IMR-90 (cell line): ENCODE data around the gene MRPL43. TPM values are rescaled to one million over a fixed set of nuclear protein-coding genes. Genes with fewer than 3 reads are reported as not detected.

Experiments used
- ATAC-seq: fragments of 200-7000 bp; cut with Tn5 transposase; 2 replicates; pipeline ENCODE4 v1.9.1; 2020; ENCODE audit warnings: low read depth, mild to moderate bottlenecking, moderate library complexity
- BruUV-seq: library from RNA; stranded (reverse); fragments of 400-500 nt; replicated peaks from 2 replicates; lab custom pipeline; 2021; lab: Mats Ljungman, UMichigan
- CTCF ChIA-PET: fragments of 300-600 bp; formaldehyde crosslinking; extraction: SDS; loops from one replicate; lab custom pipeline; 2021; ENCODE audit warnings: antibody characterized with exemption; lab: Yijun Ruan, JAX
- POLR2A ChIA-PET: fragments of 300-600 bp; sonication (Branson Sonifier 250); formaldehyde crosslinking; loops from one replicate; lab custom pipeline; 2022; ENCODE audit warnings: antibody characterized with exemption; ENCODE audit not compliant: unreplicated experiment; lab: Charles Lee
- DNase-seq: peaks from one replicate; pipeline ENCODE4 v3.0.0; 2013
- H2AFZ ChIP-seq: replicated peaks from 2 replicates; pipeline ENCODE3; 2013; ENCODE audit warnings: low read length, mild to moderate bottlenecking; ENCODE audit not compliant: poor library complexity
- H2AK5ac ChIP-seq: 2 replicates; pipeline ENCODE4 v1.6.1; 2013; ENCODE audit warnings: low read depth, low read length, inconsistent platforms
- H2AK9ac ChIP-seq: replicated peaks from 2 replicates; pipeline ENCODE3; 2013; ENCODE audit warnings: mild to moderate bottlenecking, low read depth, low read length, moderate library complexity; ENCODE audit not compliant: poor library complexity
- H2BK120ac ChIP-seq: 2 replicates; pipeline ENCODE4 v1.6.1; 2013; ENCODE audit warnings: low read depth, low read length, inconsistent platforms
- H2BK15ac ChIP-seq: 3 replicates; pipeline ENCODE4 v1.6.1; 2013; ENCODE audit warnings: low read depth, low read length, inconsistent platforms
- H2BK20ac ChIP-seq: 2 replicates; pipeline ENCODE4 v1.6.1; 2013; ENCODE audit warnings: low read depth, mild to moderate bottlenecking, inconsistent platforms, low read length, moderate library complexity
- H2BK5ac ChIP-seq: 2 replicates; pipeline ENCODE4 v1.6.1; 2013; ENCODE audit warnings: mild to moderate bottlenecking, low read depth, low read length, inconsistent platforms; ENCODE audit not compliant: poor library complexity, severe bottlenecking
- H3K14ac ChIP-seq: replicated peaks from 2 replicates; pipeline ENCODE4 v1.6.1; 2013; ENCODE audit warnings: low read depth, low read length, inconsistent platforms
- H3K18ac ChIP-seq: 2 replicates; pipeline ENCODE4 v1.6.1; 2013; ENCODE audit warnings: low read depth, low read length, control low read depth
- H3K23ac ChIP-seq: 2 replicates; pipeline ENCODE4 v1.6.1; 2013; ENCODE audit warnings: low read depth, low read length, inconsistent platforms
- H3K27ac ChIP-seq: 2 replicates; pipeline ENCODE4 v1.5.1; 2013; ENCODE audit warnings: mild to moderate bottlenecking, control low read depth, low read length; ENCODE audit not compliant: insufficient read depth
- H3K27me3 ChIP-seq: 2 replicates; pipeline ENCODE4 v1.6.1; 2013; ENCODE audit warnings: low read length; ENCODE audit not compliant: control insufficient read depth, insufficient read depth
- H3K36me3 ChIP-seq: 2 replicates; pipeline ENCODE4 v1.6.1; 2013; ENCODE audit warnings: low read length, mixed read lengths; ENCODE audit not compliant: control insufficient read depth, insufficient read depth
- H3K4ac ChIP-seq: 2 replicates; pipeline ENCODE4 v1.6.1; 2013; ENCODE audit warnings: low read depth, low read length, inconsistent platforms
- H3K4me1 ChIP-seq: 2 replicates; pipeline ENCODE4 v1.6.1; 2013; ENCODE audit warnings: low read length, mixed read lengths; ENCODE audit not compliant: control insufficient read depth, insufficient read depth
- H3K4me2 ChIP-seq: 2 replicates; pipeline ENCODE4 v1.6.1; 2013; ENCODE audit warnings: low read depth, mild to moderate bottlenecking, control low read depth, low read length, moderate library complexity
- H3K4me3 ChIP-seq: 2 replicates; pipeline ENCODE4 v1.5.1; 2013; ENCODE audit warnings: low read depth, mild to moderate bottlenecking, control low read depth, low read length, moderate library complexity; ENCODE audit not compliant: insufficient read depth
- H3K56ac ChIP-seq: 2 replicates; pipeline ENCODE4 v1.6.1; 2013; ENCODE audit warnings: low read length, inconsistent platforms; ENCODE audit not compliant: insufficient read depth; ENCODE audit errors: extremely low read depth
- H3K79me1 ChIP-seq, 2 experiments: 2 replicates each; pipeline ENCODE4 v1.6.1; 2013; ENCODE audit warnings: low read length in 2 of 2, inconsistent platforms in 1 of 2, low read depth in 1 of 2
- H3K9ac ChIP-seq: 2 replicates; pipeline ENCODE4 v1.6.1; 2013; ENCODE audit warnings: low read depth, low read length, control low read depth
- H3K9me1 ChIP-seq: 2 replicates; pipeline ENCODE4 v1.6.1; 2013; ENCODE audit warnings: low read length, inconsistent platforms; ENCODE audit not compliant: insufficient read depth
- H3K9me3 ChIP-seq: 2 replicates; pipeline ENCODE4 v1.6.1; 2013; ENCODE audit warnings: low read length; ENCODE audit not compliant: control insufficient read depth, insufficient read depth
- H4K20me1 ChIP-seq: 2 replicates; pipeline ENCODE4 v1.6.1; 2013; ENCODE audit warnings: low read length, inconsistent platforms; ENCODE audit not compliant: insufficient read depth
- H4K5ac ChIP-seq: 2 replicates; pipeline ENCODE4 v1.6.1; 2013; ENCODE audit warnings: mild to moderate bottlenecking, low read depth, low read length, control low read depth
- H4K8ac ChIP-seq, 2 experiments: 2 replicates each; pipeline ENCODE4 v1.6.1; 2013; ENCODE audit warnings: low read depth in 2 of 2, low read length in 2 of 2, control low read depth in 1 of 2, inconsistent platforms in 1 of 2
- H4K91ac ChIP-seq: 2 replicates; pipeline ENCODE4 v1.6.1; 2013; ENCODE audit warnings: low read depth, low read length, inconsistent platforms; ENCODE audit not compliant: insufficient read depth
- BHLHE40 ChIP-seq: fragments of 150-350 bp; IDR thresholded peaks from 2 replicates; pipeline ENCODE4 v1.6.1; 2016; ENCODE audit warnings: mild to moderate bottlenecking, low read depth, low read length
- CEBPB ChIP-seq: IDR thresholded peaks from 2 replicates; pipeline ENCODE4 v1.6.1; 2012; ENCODE audit warnings: low read depth, low read length, improper control_type of control experiment
- WGBS, 2 experiments: methylation state at CpG; one replicate each; pipeline versions ENCODE4 v1.1.5 to v1.1.7; 2013; ENCODE audit warnings: missing lambda C conversion rate in 2 of 2; ENCODE audit not compliant: insufficient read length in 1 of 2; ENCODE audit errors: extremely low coverage in 2 of 2; 5-methylcytosine and 5-hydroxymethylcytosine counted together
- dilution Hi-C: fragments of 300-500 bp; cut with HindIII; formaldehyde crosslinking; loops from one replicate; pipeline ENCODE4 v1.14.3; 2018; ENCODE audit warnings: low sequenced_read_pairs; ENCODE audit not compliant: unreplicated experiment
- in situ Hi-C: fragments of 300-500 bp; cut with MboI; formaldehyde crosslinking; loops from 3 replicates; pipeline ENCODE4 v1.14.3; 2019; ENCODE audit warnings: low sequenced_read_pairs, inconsistent platforms, mixed read lengths
- intact Hi-C: fragments of 100-400 bp; cut with micrococcal nuclease; formaldehyde crosslinking; loops from 2 replicates; pipeline ENCODE4 v1.10.0; 2022
- polyA plus RNA-seq, 3 experiments: library from polyadenylated mRNA; depleted of rRNA; stranded (reverse); fragments of >200 nt; gene quantifications; 2 replicates each; pipeline ENCODE4 v1.2.3, GENCODE V29; 2012; ENCODE audit warnings: low replicate concordance in 1 of 3
- total RNA-seq: library from RNA; depleted of rRNA; stranded (reverse); fragments of >200 nt; gene quantifications from 2 replicates; pipeline ENCODE4 v1.2.3, GENCODE V29; 2012

MRPL43 gene
- total and polyA plus RNA-seq, 2 of the 4 experiments (the other 2 are of a cell fraction) = 61.3 to 142 TPM

DNA sequence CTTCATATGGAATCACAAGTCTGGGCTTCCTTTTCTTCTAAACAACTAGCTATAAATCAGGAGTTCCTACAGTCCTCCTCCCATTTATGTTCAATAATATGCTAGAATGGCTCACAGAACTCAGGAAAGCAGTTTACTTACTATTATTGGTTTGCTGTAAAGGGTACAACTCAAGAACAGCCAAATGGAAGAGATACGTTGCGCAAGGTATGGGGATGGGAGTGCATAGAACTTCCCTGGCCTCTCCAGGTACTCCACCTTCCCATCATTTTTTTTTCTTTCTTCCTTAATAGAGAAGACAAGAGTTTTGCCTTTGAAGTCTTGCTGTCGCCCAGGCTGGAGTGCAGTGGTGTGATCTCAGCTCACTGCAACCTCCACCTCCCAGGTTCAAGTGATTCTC is 45.1 kb downstream of the MRPL43 start:
- ChIA-PET CTCF (interaction anchor here (0.5 kb wide), 1 partner anchor 11 kb away, joined by 3 read pairs; no protein-coding TSS in a partner anchor), POLR2A (no interaction called here)
- H2BK15ac ChIP-seq = no peak overlapping the region
- H3K79me1 ChIP-seq = peaks cover 0 to 24% of the 10 kb centered on the region in 2 experiments; a peak in 3 of 4 replicates
- peak overlapping the region; percentile 5; the same call in 1 of the 2 replicates for H3K56ac ChIP-seq
- no peak overlapping the region for H3K4me2 ChIP-seq
- H2AK9ac ChIP-seq = no peak overlapping the region
- DNase-seq (no peak), ATAC-seq (no peak)
- no peak overlapping the region for H4K91ac ChIP-seq
- 0 out of 2 replicates have a peak, but pooled peaks cover 4% of the 10 kb centered on the region for H3K9me1 ChIP-seq
- peaks cover 41% of the 10 kb centered on the region for H3K36me3 ChIP-seq
- H4K20me1 ChIP-seq = peaks cover 5% of the 10 kb centered on the region; the same call in 1 of the 2 replicates
- no peak overlapping the region for H2BK20ac ChIP-seq
- dilution Hi-C loops = no loop called here
- H3K4ac ChIP-seq = no peak overlapping the region
- intact Hi-C loops = no loop called here
- in situ Hi-C loops = loop anchor here (25.0 kb wide), 1 partner anchor 870 kb away; the partner anchor contains the start of gene OGA
- no peak overlapping the region for H2BK120ac ChIP-seq
- H3K9ac ChIP-seq = no peak overlapping the region
- peak overlapping the region; percentile 5 for H2BK5ac ChIP-seq
- WGBS, 2 experiments = no CpG with 5 or more reads among the region's 3 CpGs
- no peak overlapping the region for H3K23ac ChIP-seq
- H2AK5ac ChIP-seq = no peak overlapping the region; the same call in 1 of the 2 replicates
- H3K27me3 ChIP-seq = no peaks in the 10 kb centered on the region
- peaks cover 11% of the 10 kb centered on the region for H3K4me1 ChIP-seq
- TF ChIP-seq CEBPB (peak; percentile 62), BHLHE40 (no peak)
- H3K9me3 ChIP-seq = no peaks in the 10 kb centered on the region
- H4K5ac ChIP-seq = no peak overlapping the region
- no peak overlapping the region for H3K4me3 ChIP-seq
- no peak overlapping the region for H2AFZ ChIP-seq
- H3K18ac ChIP-seq = no peak overlapping the region
- no TSS peak for BruUV-seq
- H3K14ac ChIP-seq = no peak overlapping the region
- H4K8ac ChIP-seq = no peak overlapping the region; a peak in 1 of 4 replicates
- no peak overlapping the region for H3K27ac ChIP-seq
